H1 (cell line): ENCODE results near the gene CAPN15. TPM values are rescaled to one million over a fixed set of nuclear protein-coding genes. Genes with fewer than 3 reads are reported as not detected.

Experiments used
- CTCF ChIA-PET: fragments of 300-600 bp; sonication (Branson Sonifier 250); formaldehyde crosslinking; loops from one replicate; lab custom pipeline; 2021; ENCODE audit not compliant: partially characterized antibody; lab: Charles Lee
- POLR2A ChIA-PET: fragments of 300-600 bp; sonication (Branson Sonifier 250); formaldehyde crosslinking; loops from one replicate; lab custom pipeline; 2021; ENCODE audit warnings: inconsistent platforms; ENCODE audit not compliant: partially characterized antibody; lab: Charles Lee
- DNase-seq, 2 experiments: peaks; one replicate each; pipeline versions ENCODE4 v3.0.0 to v3.0.0-alpha.2; 2010 to 2022; ENCODE audit warnings: low spot score in 2 of 2, low read depth in 1 of 2, mixed read lengths in 1 of 2
- FAIRE-seq: peaks from 2 replicates; lab custom pipeline; 2011; peaks lifted over from hg19 to GRCh38; lab: Jason Lieb, UNC
- H2AFZ ChIP-seq: 2 replicates; pipeline ENCODE4 v1.8.1; 2012; ENCODE audit warnings: low read length, inconsistent platforms
- H2AK5ac ChIP-seq: 2 replicates; pipeline ENCODE4 v1.6.1; 2013; ENCODE audit warnings: low read depth, low read length
- H2BK120ac ChIP-seq: replicated peaks from 2 replicates; pipeline ENCODE3; 2013; ENCODE audit warnings: low read depth, low read length, inconsistent platforms
- H2BK12ac ChIP-seq: 2 replicates; pipeline ENCODE4 v1.6.1; 2013; ENCODE audit warnings: low read depth, low read length
- H2BK15ac ChIP-seq: 2 replicates; pipeline ENCODE4 v1.6.1; 2013; ENCODE audit warnings: low read length
- H2BK20ac ChIP-seq: 2 replicates; pipeline ENCODE4 v1.6.1; 2013; ENCODE audit warnings: low read length
- H2BK5ac ChIP-seq: 2 replicates; pipeline ENCODE4 v1.6.1; 2013; ENCODE audit warnings: low read depth, low read length
- H3K14ac ChIP-seq: 2 replicates; pipeline ENCODE4 v1.6.1; 2013; ENCODE audit warnings: inconsistent platforms; ENCODE audit not compliant: insufficient read length
- H3K18ac ChIP-seq: 2 replicates; pipeline ENCODE4 v1.6.1; 2013; ENCODE audit warnings: low read length; ENCODE audit errors: extremely low read depth
- H3K23ac ChIP-seq: 2 replicates; pipeline ENCODE4 v1.6.1; 2013; ENCODE audit warnings: inconsistent platforms; ENCODE audit not compliant: insufficient read length
- H3K23me2 ChIP-seq: 2 replicates; pipeline ENCODE4 v1.6.1; 2013; ENCODE audit warnings: low read depth, low read length
- H3K27ac ChIP-seq: 2 replicates; pipeline ENCODE4 v1.6.1; 2011; ENCODE audit warnings: low read depth, low read length, inconsistent platforms
- H3K27me3 ChIP-seq, 4 experiments: replicated peaks in 1 of 4; 1 replicate in 1 of 4; 2 replicates in 3 of 4; pipeline versions ENCODE4 v1.6.1 to v1.8.1; 2011 to 2013; ENCODE audit warnings: low read length in 3 of 4, mild to moderate bottlenecking in 3 of 4, inconsistent platforms in 2 of 4, mixed read lengths in 2 of 4, moderate library complexity in 1 of 4; ENCODE audit not compliant: control insufficient read depth in 3 of 4, insufficient read depth in 3 of 4; ENCODE audit errors: extremely low read depth in 1 of 4
- H3K36me3 ChIP-seq, 4 experiments: 2 replicates each; pipeline versions ENCODE4 v1.6.1 to v1.8.1; 2011 to 2013; ENCODE audit warnings: mild to moderate bottlenecking in 4 of 4, low read length in 3 of 4, moderate library complexity in 2 of 4, control low read depth in 1 of 4, inconsistent platforms in 1 of 4; ENCODE audit not compliant: insufficient read depth in 4 of 4, control insufficient read depth in 2 of 4
- H3K4ac ChIP-seq: replicated peaks from 2 replicates; pipeline ENCODE3; 2013; ENCODE audit warnings: low read length, low read depth, mixed read lengths, inconsistent platforms; ENCODE audit not compliant: insufficient read length
- H3K4me1 ChIP-seq, 4 experiments: replicated peaks in 1 of 4; 1 replicate in 1 of 4; 2 replicates in 3 of 4; pipeline versions ENCODE4 v1.6.1 to v1.8.1; 2011 to 2013; ENCODE audit warnings: low read length in 3 of 4, inconsistent platforms in 2 of 4, mixed read lengths in 1 of 4; ENCODE audit not compliant: insufficient read depth in 4 of 4, control insufficient read depth in 3 of 4
- H3K4me2 ChIP-seq, 2 experiments: 2 replicates each; pipeline versions ENCODE4 v1.6.1 to v1.8.1; 2011 to 2013; ENCODE audit warnings: low read depth in 2 of 2, low read length in 2 of 2, control low read depth in 1 of 2, inconsistent platforms in 1 of 2, mild to moderate bottlenecking in 1 of 2; ENCODE audit not compliant: insufficient read depth in 1 of 2
- H3K4me3 ChIP-seq, 4 experiments: fragments of 200-600, 300-600 bp in 1 of 4; sonication (generic), shearing (Covaris generic), sonication (Bioruptor Twin) in 1 of 4; 2 replicates each; pipeline versions ENCODE4 v1.5.1 to v1.8.1; 2011 to 2016; ENCODE audit warnings: low read length in 4 of 4, low read depth in 3 of 4, control low read depth in 2 of 4, inconsistent platforms in 2 of 4, mild to moderate bottlenecking in 2 of 4, mixed read lengths in 1 of 4, moderate library complexity in 1 of 4; ENCODE audit not compliant: insufficient read depth in 2 of 4; ENCODE audit errors: extremely low read depth in 1 of 4
- H3K56ac ChIP-seq: replicated peaks from 2 replicates; pipeline ENCODE3; 2013; ENCODE audit warnings: low read depth, mild to moderate bottlenecking, mixed read lengths, low read length, inconsistent platforms; ENCODE audit not compliant: insufficient read length
- H3K79me1 ChIP-seq: 2 replicates; pipeline ENCODE4 v1.6.1; 2013; ENCODE audit warnings: low read depth, low read length, control low read depth
- H3K79me2 ChIP-seq, 2 experiments: 2 replicates each; pipeline versions ENCODE4 v1.6.1 to v1.8.1; 2012 to 2013; ENCODE audit warnings: low read length in 2 of 2, mild to moderate bottlenecking in 2 of 2, inconsistent platforms in 1 of 2; ENCODE audit not compliant: insufficient read depth in 2 of 2, control insufficient read depth in 1 of 2
- H3K9ac ChIP-seq, 4 experiments: replicated peaks in 1 of 4; 1 replicate in 1 of 4; 2 replicates in 3 of 4; pipeline versions ENCODE4 v1.6.1 to v1.8.1; 2011 to 2013; ENCODE audit warnings: low read depth in 3 of 4, low read length in 3 of 4, control low read depth in 2 of 4, mild to moderate bottlenecking in 2 of 4, moderate library complexity in 2 of 4, inconsistent platforms in 1 of 4; ENCODE audit errors: extremely low read depth in 1 of 4
- H3K9me3 ChIP-seq, 2 experiments: 2 replicates each; pipeline versions ENCODE4 v1.6.1 to v1.8.1; 2012 to 2013; ENCODE audit warnings: mild to moderate bottlenecking in 2 of 2, moderate library complexity in 2 of 2, control low read depth in 1 of 2, inconsistent platforms in 1 of 2, low read depth in 1 of 2, low read length in 1 of 2, mixed read lengths in 1 of 2; ENCODE audit not compliant: insufficient read depth in 2 of 2
- H4K20me1 ChIP-seq, 2 experiments: replicated peaks in 1 of 2; 2 replicates each; pipeline versions ENCODE3 to v1.8.1; 2011 to 2013; ENCODE audit warnings: inconsistent platforms in 2 of 2, low read length in 2 of 2, mild to moderate bottlenecking in 1 of 2; ENCODE audit not compliant: insufficient read depth in 2 of 2, control insufficient read depth in 1 of 2
- H4K5ac ChIP-seq: 2 replicates; pipeline ENCODE4 v1.6.1; 2013; ENCODE audit warnings: low read length, low read depth, mixed read lengths, inconsistent platforms; ENCODE audit not compliant: insufficient read length
- H4K8ac ChIP-seq: 2 replicates; pipeline ENCODE4 v1.8.0; 2013; ENCODE audit warnings: mild to moderate bottlenecking, moderate library complexity, low read length, inconsistent platforms; ENCODE audit not compliant: insufficient read depth; ENCODE audit errors: extremely low read depth
- H4K91ac ChIP-seq: replicated peaks from 2 replicates; pipeline ENCODE3; 2013; ENCODE audit warnings: low read length, mixed read lengths, inconsistent platforms; ENCODE audit not compliant: insufficient read length
- ATF3 ChIP-seq: IDR thresholded peaks from 2 replicates; pipeline ENCODE4 v1.6.1; 2011; ENCODE audit warnings: low read depth, mild to moderate bottlenecking, low read length; ENCODE audit not compliant: insufficient read depth
- CTCF ChIP-seq, 3 experiments: IDR thresholded peaks; 1 replicate in 2 of 3; 2 replicates in 1 of 3; pipeline versions ENCODE4 v1.5.1 to v1.6.1; 2011; ENCODE audit warnings: low read length in 3 of 3, mild to moderate bottlenecking in 3 of 3, inconsistent platforms in 2 of 3, low read depth in 1 of 3, moderate library complexity in 1 of 3; ENCODE audit not compliant: insufficient read depth in 1 of 3; ENCODE audit errors: control extremely low read depth in 1 of 3
- JUN ChIP-seq: IDR thresholded peaks from 2 replicates; pipeline ENCODE4 v1.6.1; 2011; ENCODE audit warnings: low read depth, mild to moderate bottlenecking, improper control_type of control experiment, low read length
- KDM5A ChIP-seq: fragments of 200-600 bp; IDR thresholded peaks from 2 replicates; pipeline ENCODE4 v1.7.1; 2012; ENCODE audit warnings: mild to moderate bottlenecking, low read length, inconsistent platforms, mixed read lengths
- MAX ChIP-seq: IDR thresholded peaks from 2 replicates; pipeline ENCODE4 v1.6.1; 2012; ENCODE audit warnings: inconsistent platforms
- NRF1 ChIP-seq: IDR thresholded peaks from 2 replicates; pipeline ENCODE4 v1.6.1; 2011; ENCODE audit warnings: mild to moderate bottlenecking, low read depth, low read length, improper control_type of control experiment
- POU5F1 ChIP-seq: IDR thresholded peaks from 2 replicates; pipeline ENCODE4 v1.6.1; 2011; ENCODE audit warnings: low read depth, mild to moderate bottlenecking, low read length, moderate library complexity
- RXRA ChIP-seq: IDR thresholded peaks from 2 replicates; pipeline ENCODE4 v1.6.1; 2011; ENCODE audit warnings: low read depth, mild to moderate bottlenecking, low read length, moderate library complexity; ENCODE audit not compliant: insufficient read depth
- SUZ12 ChIP-seq: fragments of 200-600 bp; sonication (generic); IDR thresholded peaks from 2 replicates; pipeline ENCODE4 v1.6.1; 2012; ENCODE audit warnings: mild to moderate bottlenecking, inconsistent platforms, low read length, moderate library complexity, mixed read lengths
- TAF1 ChIP-seq: IDR thresholded peaks from 2 replicates; pipeline ENCODE4 v1.6.1; 2011; ENCODE audit warnings: mild to moderate bottlenecking, low read depth, low read length
- TAF7 ChIP-seq: optimal IDR thresholded peaks from 2 replicates; pipeline ENCODE3; 2011; ENCODE audit warnings: low read depth, mild to moderate bottlenecking, inconsistent platforms, low read length, moderate library complexity, borderline replicate concordance
- WGBS, 2 experiments: shearing (Covaris generic) in 1 of 2; methylation state at CpG; one replicate each; pipeline versions ENCODE4 v1.1.6 to v1.1.7; 2013 to 2015; ENCODE audit warnings: low lambda C conversion rate in 2 of 2, mixed read lengths in 2 of 2, inconsistent platforms in 1 of 2, low coverage in 1 of 2, missing lambda C conversion rate in 1 of 2; ENCODE audit not compliant: insufficient replicate concordance in 2 of 2, insufficient coverage in 1 of 2, insufficient read length in 1 of 2; ENCODE audit errors: extremely low coverage in 1 of 2, missing lambda C conversion rate in 1 of 2; 5-methylcytosine and 5-hydroxymethylcytosine counted together
- polyA plus RNA-seq, 7 experiments: library from polyadenylated mRNA; depleted of rRNA in 3 of 7; stranded (reverse) in 5 of 7; unstranded in 2 of 7; fragments of >200 nt in 5 of 7; fragments of 200-250 nt in 2 of 7; gene quantifications; 1 replicate in 5 of 7; 2 replicates in 1 of 7; 4 replicates in 1 of 7; pipeline versions ENCODE4 v1.2.1 to v1.2.3, GENCODE V29; 2011 to 2013; ENCODE audit warnings: missing spikeins in 2 of 7, mixed read lengths in 2 of 7
- total RNA-seq: library from RNA; stranded (reverse); fragmentation: NEBNext Ultra II Directional; extraction: Animal tissue kit (Norgen Biotek cat#: 25700); gene quantifications from 2 replicates; pipeline ENCODE4 v1.2.1, GENCODE V29; 2021

Gene CAPN15
- total and polyA plus RNA-seq, 2 of the 8 experiments (the other 6 are each of a cell fraction or from before 2014, with no cell fraction given), result 38.9 to 76.9 TPM

GRCh38 chr16:516301-516700 is 11.2 kb upstream of the CAPN15 start:
- H3K14ac ChIP-seq, result no peak overlapping the region
- no peaks in the 10 kb centered on the region for H3K27me3 ChIP-seq
- no peak overlapping the region for H3K4me2 ChIP-seq
- peaks cover 2 to 10% (median 6%) of the 10 kb centered on the region in 4 experiments; a peak in 5 of 8 replicates for H3K36me3 ChIP-seq
- H3K79me2 ChIP-seq, result no peaks in the 10 kb centered on the region
- no peak overlapping the region for H2BK12ac ChIP-seq
- H3K4me3 ChIP-seq, result no peak overlapping the region
- no peaks in the 10 kb centered on the region for H3K23me2 ChIP-seq
- H3K9me3 ChIP-seq, result no peaks in the 10 kb centered on the region
- no peak overlapping the region for H3K56ac ChIP-seq
- H4K8ac ChIP-seq, result no peak overlapping the region
- no peak overlapping the region for H2AK5ac ChIP-seq
- no peak overlapping the region for H2BK5ac ChIP-seq
- peaks cover 0 to 3% of the 10 kb centered on the region in 2 experiments for H4K20me1 ChIP-seq
- no peak overlapping the region for H3K9ac ChIP-seq
- DNase-seq (no peak), FAIRE-seq (no peak)
- H3K27ac ChIP-seq, result no peak overlapping the region
- POLR2A ChIA-PET, result no interaction called here
- no peaks in the 10 kb centered on the region for H3K79me1 ChIP-seq
- H3K23ac ChIP-seq, result no peak overlapping the region
- CTCF ChIA-PET, result interaction anchor here (1.2 kb wide), 1 partner anchor 124 kb away, joined by 4 read pairs; no protein-coding TSS in a partner anchor
- no peak overlapping the region for H4K91ac ChIP-seq
- no peak overlapping the region for H3K18ac ChIP-seq
- 92% methylated on average over 8 of the region's 8 CpGs; no CpG with 5 or more reads in 1 of the 2 experiments for WGBS, 2 experiments
- no peak overlapping the region for H2BK120ac ChIP-seq
- no peak overlapping the region for H2BK20ac ChIP-seq
- H3K4me1 ChIP-seq, result no peaks in the 10 kb centered on the region; a peak in 1 of 7 replicates
- no peak overlapping the region for H4K5ac ChIP-seq
- H2BK15ac ChIP-seq, result no peak overlapping the region
- no peak overlapping the region for H2AFZ ChIP-seq
- H3K4ac ChIP-seq, result no peak overlapping the region
- TF ChIP-seq KDM5A (no peak), JUN (no peak), TAF1 (no peak), POU5F1 (no peak), TAF7 (no peak), ATF3 (no peak), SUZ12 (no peak), RXRA (no peak), NRF1 (no peak), CTCF (IDR thresholded peaks at IDR 0.05; ENCODE audit: control extremely low read depth in 1 of 3, insufficient read depth in 1 of 3, low read depth in 1 of 3, low read length in 3 of 3) (no peak), MAX (no peak)
